Cardiac fibroblast (primary cell): ENCODE data around the gene PLD6.

Experiments
- DNase-seq, 2 donors: peaks; one replicate each; pipeline versions ENCODE4 v3.0.0 to v3.0.0-alpha.2; 2010; ENCODE audit warnings: low read depth in 2 of 2
- H3K4me3 ChIP-seq, 2 donors: replicated peaks in 1 of 2; 1 replicate in 1 of 2; 2 replicates in 1 of 2; pipeline ENCODE4 v1.5.1; 2011; ENCODE audit warnings: low read depth in 2 of 2, low read length in 2 of 2, mild to moderate bottlenecking in 2 of 2, moderate library complexity in 1 of 2
- CTCF ChIP-seq: IDR thresholded peaks from one replicate; pipeline ENCODE4 v1.5.1; 2011; ENCODE audit warnings: low read depth, mild to moderate bottlenecking, low read length, inconsistent platforms

Gene PLD6

GRCh38 chr17:17232303-17232621 lies 26.1 kb upstream of the PLD6 start:
- DNase-seq: no peak
- no peak overlapping the region for H3K4me3 ChIP-seq
- no peak for TF ChIP-seq CTCF

- TF ChIP-seq CTCF: no peak
- DNase-seq: no peak
- H3K4me3 ChIP-seq: no peak overlapping the region
Observed at GRCh38 chr17:17231621-17232302, 25.6 kb upstream of the PLD6 start.

GRCh38 chr17:17229416-17230384 lies 23.6 kb upstream of the PLD6 start:
- DNase-seq: no peak
- H3K4me3 ChIP-seq: no peak overlapping the region
- TF ChIP-seq CTCF: no peak

- no peak for TF ChIP-seq CTCF
- no peak for DNase-seq
- no peak overlapping the region for H3K4me3 ChIP-seq
Observed at GRCh38 chr17:17228521-17229279, 22.6 kb upstream of the PLD6 start.

- H3K4me3 ChIP-seq: no peak overlapping the region
- DNase-seq: no peak
- no peak for TF ChIP-seq CTCF
Observed at GRCh38 chr17:17227608-17228520, 21.7 kb upstream of the PLD6 start.
